Measurements from ENCODE around the gene ZGRF1.
A peak's percentile ranks its signal among the peaks of the same experiment; 100 is the strongest.
"Not testable (repeated sequence)": the region's sequence is repeated elsewhere in the genome, so short reads cannot be mapped to it uniquely, and the experiment has no call there.

Gene ZGRF1

DNA sequence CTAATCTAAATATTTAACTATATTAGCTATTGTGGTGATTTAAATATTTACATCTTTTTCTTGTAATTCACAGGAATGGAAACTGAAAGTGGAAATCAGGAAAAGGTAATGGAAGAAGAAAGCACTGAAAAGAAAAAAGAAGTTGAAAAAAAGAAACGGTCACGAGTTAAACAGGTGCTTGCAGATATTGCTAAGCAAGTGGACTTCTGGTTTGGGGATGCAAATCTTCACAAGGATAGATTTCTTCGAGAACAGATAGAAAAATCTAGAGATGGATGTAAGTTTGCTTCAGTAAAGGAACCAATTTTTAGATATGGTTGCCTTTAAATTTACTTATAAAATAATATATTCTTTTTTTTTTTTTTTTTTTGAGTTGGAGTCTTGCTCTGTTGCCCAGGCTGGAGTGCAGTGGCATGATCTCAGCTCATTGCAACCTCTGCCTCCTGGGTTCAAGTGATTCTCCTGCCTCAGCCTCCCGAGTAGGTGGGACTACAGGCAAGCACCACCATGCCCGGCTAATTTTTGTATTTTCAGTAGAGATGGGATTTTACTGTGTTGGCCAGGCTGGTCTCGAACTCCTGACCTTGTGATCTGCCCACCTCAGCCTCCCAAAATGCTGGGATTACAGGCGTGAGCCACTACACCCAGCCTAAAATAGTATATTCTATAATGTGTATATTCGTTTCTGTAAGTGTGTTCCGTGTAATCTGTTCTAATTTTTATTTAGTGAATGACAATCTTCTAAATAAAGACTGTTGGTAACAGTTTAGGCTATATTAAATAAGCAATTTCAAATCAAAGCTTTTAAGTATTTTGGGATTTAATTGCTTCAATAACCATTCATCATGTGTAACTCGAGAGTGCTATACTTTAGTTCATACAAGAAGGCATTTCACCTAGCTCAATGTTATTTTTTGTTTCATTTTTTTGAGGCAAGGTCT is 8.2 kb upstream of the ZGRF1 start:
- not testable (repeated sequence) for DNase-seq

DNA sequence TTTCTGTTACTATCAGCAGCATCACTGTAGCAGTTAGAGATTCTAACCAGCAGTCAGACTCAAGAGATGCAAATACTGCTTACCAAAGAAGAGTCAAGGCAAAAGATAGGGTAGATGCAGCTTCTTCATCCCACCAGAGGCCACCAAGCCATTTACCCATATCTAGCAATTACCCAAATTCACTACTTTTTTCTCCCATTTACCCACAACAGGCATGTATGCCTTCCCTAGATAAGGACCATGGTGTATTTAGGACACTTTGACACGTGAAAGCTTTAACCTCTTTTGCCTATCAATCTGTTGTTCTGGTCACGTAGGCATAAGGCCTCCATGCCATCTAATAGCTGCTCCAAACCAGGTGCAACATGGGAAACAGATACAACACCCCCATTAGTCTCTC is 5.8 kb upstream of the ZGRF1 start:
- no peak for DNase-seq

DNA sequence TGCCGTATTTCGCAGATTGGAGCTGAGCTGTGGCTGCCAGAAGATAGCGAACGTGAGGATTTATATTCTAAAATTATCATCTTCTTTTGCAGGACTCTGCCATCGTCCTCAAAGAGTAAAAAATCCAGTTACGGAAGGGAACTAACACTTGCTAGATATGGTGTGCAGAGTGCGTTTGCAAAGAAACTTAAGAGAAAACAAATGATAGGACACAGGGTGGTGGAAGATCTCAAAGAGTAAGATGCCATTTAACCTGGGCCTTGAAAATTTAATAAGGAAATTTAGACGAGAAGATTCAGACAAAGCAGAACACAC is 800 bp upstream of the ZGRF1 start:
- DNase-seq: no peak

DNA sequence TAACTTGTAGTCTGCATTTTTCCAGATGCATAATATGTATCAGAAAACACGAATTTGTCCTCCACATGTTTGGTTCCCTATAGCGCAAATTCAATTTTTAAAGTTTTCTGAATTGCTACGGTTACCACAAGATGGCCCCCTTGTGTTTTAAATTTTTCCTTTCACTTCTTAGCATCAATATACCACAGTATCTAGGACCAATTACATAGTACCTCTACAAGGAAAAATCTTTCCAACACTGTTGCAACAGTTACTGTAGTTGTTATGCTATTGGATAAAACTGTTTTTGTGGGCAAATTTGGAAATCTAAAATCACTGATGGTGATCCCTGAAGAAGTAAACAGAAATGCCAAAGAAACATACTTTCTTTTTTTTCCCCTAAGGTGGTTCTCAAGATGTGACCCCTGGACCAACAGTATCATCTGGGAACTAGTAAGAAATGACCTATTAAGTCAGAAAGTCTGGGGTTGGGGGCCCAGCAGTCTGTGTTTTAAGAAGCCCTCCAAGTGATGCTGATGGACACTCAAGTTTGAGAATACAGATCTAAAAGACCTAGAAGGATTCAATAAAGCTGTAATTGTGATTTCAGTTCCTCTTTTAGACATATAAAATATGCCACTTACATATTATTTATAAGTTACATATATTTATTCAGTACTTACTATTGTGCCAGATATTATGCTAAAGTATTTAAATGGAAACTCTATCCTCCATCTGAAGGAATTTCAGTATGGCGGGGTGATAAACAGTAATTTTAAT is 3.1 kb downstream of the ZGRF1 start:
- DNase-seq: peak; percentile 45

DNA sequence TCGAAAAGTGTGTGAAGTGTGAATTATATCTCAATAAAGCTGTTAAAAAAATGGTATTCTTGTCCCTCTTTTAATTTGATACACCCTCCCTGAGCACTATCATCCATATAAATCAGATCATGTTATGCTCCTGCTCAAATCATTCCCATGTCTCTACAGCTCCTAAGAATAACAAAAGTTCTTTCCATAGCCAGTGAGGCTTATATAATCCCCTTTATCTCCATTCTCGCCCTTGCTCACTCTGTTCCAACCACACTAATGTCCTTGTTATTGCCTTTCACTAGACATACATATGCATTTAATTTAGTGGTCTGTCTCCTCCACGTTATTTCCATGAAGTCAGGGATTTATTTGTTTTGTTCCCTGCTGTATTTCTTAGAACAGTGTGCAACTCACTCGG is 10.5 kb downstream of the ZGRF1 start:
- no peak for DNase-seq

GRCh38 chr4:112616984-112617383 is 19.7 kb downstream of the ZGRF1 start:
- DNase-seq: no peak

- not testable (repeated sequence) for DNase-seq
Measured at GRCh38 chr4:112612814-112613213, 23.9 kb downstream of the ZGRF1 start.

- peak; percentile 62 for DNase-seq
Measured at GRCh38 chr4:112604589-112604988, 32.1 kb downstream of the ZGRF1 start.

GRCh38 chr4:112594993-112595392 is 41.7 kb downstream of the ZGRF1 start:
- no peak for DNase-seq

DNA sequence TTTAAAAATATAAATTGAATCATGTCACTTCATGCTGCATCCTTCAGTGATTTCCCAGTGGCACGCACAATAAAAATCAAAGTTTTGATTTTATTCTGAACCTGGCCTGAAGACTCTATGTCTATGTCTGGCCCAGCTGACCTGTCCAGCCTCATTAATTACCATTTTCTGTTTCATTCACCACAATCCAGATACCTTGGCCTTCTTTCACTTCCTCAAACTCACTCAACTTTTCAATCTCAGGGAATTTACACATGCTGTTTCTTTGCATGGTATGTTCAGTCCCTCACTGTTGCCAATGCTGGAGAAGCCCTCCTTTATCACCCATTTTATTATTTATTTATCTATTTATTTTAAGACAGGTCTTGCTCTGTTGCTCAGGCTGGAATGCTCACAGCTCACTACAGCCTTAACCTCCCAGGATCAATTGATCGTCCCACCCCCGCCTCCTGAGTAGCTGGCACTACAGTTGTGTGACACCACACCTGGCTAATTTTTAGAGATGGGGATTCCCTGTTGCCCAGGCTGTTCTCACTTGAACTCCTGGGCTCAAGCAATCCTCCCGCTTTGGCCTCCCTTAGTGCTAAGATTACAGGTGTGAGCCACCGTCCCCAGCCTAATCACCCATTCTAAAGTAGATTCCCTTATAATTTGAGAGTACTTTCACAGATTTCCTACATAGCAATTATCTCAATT is 43.1 kb downstream of the ZGRF1 start:
- DNase-seq: no peak

- DNase-seq: no peak
Measured at GRCh38 chr4:112592717-112593116, 44.0 kb downstream of the ZGRF1 start.

DNA sequence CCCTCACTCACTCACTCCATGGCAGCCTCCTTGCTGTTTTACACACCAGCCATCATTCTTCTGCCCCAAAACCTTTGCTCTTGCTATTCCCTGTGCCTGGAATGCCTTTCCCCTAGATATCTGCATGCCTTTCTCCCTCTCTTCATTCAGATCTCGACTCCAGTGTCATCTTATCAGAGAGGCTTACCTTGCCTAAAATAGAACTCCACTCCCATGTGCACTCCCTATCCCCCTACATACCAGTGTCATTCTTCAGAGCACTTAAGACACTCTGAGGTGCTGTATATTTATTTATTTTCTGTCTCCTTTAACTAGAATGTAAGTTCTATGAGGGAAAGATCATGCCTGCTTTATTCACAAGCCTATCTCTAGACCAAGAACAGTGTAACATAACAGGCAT is 45.1 kb downstream of the ZGRF1 start:
- no peak for DNase-seq

DNA sequence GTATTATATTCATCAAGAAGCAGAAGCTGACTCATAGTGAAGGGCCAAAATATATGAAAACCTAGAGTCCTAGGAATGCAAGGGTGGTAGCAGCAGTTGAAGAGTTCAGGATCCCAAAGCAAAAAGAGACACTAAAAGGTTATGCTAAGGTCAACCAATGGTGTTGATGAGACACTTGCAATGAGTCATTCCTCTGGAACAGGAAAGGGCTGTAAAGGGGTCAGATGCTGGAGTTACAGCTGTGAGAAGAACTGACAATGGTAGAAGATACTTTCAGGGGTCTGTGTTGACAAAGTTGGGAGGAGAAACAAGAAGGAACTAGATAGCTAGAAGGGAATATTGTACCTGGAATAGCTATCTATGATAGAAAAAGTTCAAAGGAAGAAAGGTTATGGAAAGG is 47.5 kb downstream of the ZGRF1 start:
- peak; percentile 15 for DNase-seq

DNA sequence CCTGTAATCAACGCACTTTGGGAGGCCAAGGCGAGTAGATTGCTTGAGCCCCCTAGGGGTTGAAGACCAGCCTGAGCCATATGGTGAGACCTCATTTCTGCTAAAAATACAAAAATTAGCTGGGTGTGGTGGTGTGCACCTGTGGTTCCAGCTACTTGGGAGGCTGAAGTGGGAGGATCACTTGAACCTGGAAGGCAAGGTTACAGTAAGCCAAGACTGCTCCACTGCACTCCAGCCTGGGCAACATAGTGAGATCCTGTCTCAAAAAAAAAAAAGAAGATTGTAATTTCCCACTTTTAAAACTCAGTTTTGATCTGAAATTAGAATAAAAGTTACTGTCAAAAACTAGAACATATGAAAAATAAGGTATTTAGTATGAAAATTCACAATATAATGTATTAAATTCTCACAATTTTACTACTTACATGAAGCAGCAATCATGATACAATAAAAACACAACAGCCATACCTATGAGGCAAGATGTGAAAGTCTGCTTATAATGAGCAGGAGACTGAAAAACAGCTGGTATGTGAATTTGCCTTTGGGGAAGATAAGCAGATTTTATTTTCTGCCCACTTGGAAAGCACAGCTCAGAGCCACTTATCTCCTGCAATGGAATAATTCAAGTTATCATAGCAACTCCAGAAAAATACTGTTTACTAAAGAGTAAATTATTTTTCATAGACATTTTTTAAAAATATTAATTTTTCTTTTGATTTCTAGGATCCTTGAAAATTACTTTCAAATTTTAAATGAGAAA is 50.6 kb downstream of the ZGRF1 start:
- DNase-seq: no peak

GRCh38 chr4:112567536-112567935 is 69.2 kb downstream of the ZGRF1 start:
- no peak for DNase-seq

DNA sequence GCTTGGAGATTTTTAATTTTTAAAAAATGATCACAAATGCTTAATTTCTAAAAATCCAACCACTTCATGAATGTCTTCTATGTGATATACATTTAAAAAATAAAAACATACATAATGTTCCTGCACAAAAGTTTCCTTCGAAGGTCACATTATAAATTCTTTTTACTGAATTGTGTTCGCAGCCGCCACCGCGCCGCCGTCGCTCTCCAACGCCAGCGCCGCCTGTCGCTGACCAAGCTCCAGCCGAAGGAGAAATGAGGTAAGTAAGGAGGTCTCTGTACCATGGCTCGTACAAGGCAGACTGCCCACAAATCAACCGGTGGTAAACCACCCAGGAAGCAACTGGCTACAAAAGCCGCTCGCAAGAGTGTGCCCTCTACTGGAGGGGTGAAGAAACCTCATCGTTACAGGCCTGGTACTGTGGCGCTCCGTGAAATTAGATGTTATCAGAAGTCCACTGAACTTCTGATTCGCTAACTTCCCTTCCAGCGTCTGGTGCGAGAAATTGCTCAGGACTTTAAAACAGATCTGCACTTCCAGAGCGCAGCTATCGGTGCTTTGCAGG is 71.9 kb downstream of the ZGRF1 start:
- DNase-seq: no peak

- DNase-seq: no peak
Measured at GRCh38 chr4:112563431-112564200, 73.1 kb downstream of the ZGRF1 start.

DNA sequence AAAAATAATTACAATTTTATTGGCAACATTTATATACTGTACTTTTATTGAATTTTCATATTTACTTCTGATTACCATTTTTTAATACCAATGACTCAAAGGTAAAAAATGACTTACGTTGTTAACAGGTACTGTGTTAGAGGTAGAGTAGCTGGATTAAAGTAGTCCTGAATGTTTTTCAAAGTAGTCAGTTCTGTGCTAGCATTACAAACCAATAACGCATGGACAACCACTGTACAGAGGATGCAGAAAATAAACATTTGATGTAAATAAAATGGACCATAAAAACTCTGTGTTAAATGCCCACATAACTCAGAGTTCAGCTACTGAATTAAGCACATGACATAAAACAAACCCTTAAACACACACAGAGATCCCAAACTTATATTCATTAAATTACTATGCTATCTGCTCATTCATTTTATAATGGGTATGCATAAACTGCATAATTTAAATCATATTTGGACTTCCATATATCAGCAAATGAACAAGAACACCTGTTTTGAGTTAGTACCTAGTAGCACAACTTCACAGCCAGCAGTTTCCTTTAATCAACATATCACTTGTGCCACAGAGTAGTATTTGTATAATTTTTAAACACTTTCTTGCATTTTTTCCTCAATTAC is 74.3 kb downstream of the ZGRF1 start:
- no peak for DNase-seq

DNA sequence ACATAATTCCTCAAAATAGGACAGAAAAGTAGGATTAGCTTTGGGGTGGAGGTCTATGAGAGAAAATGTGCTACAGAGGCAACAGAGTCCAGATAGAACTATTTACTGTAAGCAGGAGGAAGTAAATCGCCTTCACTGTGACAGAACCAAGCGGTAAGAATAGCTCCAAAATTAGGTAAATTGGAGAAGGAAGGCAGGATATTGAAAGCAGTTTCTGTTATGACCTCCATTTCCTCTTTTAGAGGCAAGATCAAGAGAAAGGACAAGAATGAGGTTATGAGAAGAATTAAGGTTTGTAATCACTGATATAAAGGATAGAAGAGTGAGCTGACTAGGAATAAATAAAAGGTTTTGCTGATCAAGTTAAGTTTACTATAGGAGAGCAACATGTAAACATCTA is 76.6 kb downstream of the ZGRF1 start:
- DNase-seq: no peak

DNA sequence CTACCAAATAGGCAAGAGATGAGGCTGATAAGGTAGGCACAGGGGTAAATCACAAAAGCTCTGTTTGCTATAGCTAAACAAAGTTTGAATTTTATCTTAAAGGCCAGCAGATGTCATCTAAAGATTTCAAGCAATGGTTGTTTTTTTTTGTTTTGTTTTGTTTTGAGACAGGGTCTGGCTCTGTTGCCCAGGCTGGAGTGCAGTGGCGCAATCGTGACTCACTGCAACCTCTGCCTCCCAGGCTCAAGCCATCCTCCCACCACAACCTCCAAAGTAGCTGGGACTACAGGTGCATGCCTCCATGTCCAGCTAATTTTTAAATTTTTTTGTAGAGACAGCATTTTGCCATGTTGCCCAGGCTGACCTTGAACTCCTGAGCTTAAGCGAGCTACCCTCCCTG is 77.7 kb downstream of the ZGRF1 start:
- DNase-seq: no peak

Data from fibroblast of upper back skin (primary cell).